NCI-H748 (cell line): Measurements from ENCODE around the gene CLDN11.

Source experiments
- DNase-seq: peaks from one replicate; lab custom pipeline; 2025; ENCODE audit not compliant: unreplicated experiment; lab: John Stamatoyannopoulos, UW

The CLDN11 gene

DNA sequence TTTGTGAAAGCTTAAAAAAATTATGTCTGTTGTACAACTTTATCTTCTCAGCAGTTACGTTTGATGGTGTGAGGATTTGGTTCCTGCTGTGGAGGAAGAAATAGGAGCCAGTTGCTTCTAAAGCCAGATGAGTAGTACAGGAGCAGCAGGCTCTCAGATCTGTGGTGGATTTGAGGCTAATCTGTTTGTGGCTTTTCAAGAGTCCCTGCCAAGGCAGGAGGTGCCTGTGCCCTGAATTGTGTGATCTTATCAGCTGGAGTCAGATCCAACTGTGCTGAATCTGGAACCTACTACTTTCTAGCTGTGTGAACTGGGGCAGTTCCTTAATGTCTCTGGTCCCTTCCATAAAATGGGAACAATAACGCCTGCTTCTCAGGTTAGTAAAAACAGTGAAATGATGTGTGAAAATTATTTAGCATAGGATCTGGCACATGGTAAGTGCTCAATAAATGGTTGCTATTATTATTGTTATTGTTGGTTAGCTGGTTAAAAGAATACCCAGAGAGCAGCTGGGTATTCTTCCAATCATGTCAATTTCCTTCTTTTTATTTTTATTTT, 7.7 kb downstream of the CLDN11 start:
- DNase-seq = no peak

DNA sequence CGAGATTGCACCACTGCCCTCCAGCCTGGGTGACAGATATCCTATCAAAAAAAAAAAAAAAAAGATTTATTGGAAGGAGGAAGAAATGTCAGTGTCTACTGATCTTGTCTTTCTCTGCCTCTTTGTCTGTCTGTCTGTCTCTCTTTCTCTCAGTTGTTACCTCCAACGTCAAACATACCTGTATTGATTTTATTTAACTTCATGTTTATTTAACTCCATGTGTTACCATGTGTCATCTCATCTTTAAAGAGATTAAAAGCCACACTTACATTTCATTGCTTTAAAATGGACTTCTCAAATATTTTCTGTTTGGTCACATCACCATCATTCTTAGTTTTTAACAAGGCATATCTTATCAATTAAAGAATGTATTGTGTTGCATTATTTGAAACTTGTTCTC, 9.4 kb downstream of the CLDN11 start:
- DNase-seq = no peak

GRCh38 chr3:170429050-170429449, 10.4 kb downstream of the CLDN11 start:
- no peak for DNase-seq

DNA sequence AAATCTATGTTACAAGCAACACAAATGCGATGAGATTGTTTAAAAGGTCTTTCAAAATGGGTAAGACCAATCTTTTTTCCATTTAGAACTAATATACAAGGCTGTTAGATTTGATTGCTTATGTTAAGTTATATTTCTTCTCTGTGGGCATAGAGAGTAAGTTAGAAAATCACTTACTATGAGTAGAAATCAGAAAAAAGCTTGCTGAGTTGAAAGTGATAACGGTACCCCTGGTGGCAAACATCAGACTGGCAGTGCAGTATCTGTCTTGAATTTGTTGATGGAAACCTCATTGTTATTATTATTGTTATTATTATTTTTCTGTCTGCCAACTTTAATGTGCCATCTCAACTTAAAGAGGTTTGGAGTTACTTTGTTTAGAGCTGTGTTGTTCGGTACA, 12.4 kb downstream of the CLDN11 start:
- DNase-seq = no peak

- no peak for DNase-seq
Observed at GRCh38 chr3:170432416-170432815, 13.7 kb downstream of the CLDN11 start.

DNA sequence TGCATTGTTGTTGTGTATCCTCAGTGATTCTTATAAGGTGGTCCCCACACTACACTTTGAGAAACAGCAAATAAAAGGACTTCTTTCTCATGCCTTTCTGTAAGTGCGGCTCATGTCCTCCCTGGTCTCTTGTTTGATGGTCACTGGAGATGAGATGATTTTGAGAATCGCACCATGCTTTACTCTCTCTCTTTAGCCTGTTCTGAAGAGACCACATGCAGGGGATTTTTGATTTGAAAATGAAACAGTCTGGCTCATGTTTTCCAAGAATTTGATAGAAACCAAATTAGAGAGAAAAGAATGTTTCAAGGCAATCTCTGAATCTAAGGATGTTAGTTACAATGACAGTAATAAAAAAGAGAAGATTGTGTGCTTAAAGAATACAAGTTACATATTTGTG, 18.0 kb downstream of the CLDN11 start:
- DNase-seq = no peak

GRCh38 chr3:170437176-170437575, 18.5 kb downstream of the CLDN11 start:
- DNase-seq = no peak

GRCh38 chr3:170437696-170438407, 19.2 kb downstream of the CLDN11 start:
- DNase-seq = no peak

DNA sequence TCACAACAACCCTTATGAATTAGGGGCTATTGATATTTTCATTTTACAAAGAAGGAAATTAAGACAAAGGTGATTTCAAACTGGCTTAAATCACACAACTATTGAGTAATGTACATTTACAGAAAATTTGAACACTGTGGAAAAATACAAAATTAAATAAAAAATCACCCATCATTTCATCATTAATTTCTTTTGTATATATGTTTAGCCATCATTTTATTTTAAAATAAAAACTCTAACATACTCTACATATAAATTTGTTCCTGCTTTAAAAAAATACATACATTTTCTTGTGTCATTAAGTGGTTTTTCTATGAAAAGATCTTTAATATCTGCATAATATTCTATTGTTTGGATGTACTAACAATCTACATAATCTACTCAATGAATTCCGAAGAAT, 20.2 kb downstream of the CLDN11 start:
- no peak for DNase-seq

- DNase-seq = no peak
Observed at GRCh38 chr3:170440344-170440743, 21.7 kb downstream of the CLDN11 start.

DNA sequence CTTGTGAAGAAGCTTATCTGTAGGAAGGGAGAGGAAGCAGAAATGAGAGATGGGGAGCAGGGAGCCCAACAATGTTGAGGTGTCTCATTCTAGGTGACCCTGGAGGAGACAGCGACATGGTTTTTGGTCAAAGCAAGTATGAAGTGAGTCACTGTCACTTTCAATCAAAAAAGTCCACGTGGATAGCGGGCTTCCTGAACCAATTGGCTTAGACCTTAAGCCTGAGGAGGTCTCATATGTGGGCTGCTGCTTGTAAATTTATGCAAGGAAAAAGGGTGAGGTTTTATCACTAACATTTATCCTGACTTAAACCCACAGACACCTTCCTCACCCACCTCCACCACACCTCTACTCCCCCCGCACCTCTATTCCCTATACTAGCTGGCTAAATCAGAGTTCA, 22.7 kb downstream of the CLDN11 start:
- DNase-seq = no peak

DNA sequence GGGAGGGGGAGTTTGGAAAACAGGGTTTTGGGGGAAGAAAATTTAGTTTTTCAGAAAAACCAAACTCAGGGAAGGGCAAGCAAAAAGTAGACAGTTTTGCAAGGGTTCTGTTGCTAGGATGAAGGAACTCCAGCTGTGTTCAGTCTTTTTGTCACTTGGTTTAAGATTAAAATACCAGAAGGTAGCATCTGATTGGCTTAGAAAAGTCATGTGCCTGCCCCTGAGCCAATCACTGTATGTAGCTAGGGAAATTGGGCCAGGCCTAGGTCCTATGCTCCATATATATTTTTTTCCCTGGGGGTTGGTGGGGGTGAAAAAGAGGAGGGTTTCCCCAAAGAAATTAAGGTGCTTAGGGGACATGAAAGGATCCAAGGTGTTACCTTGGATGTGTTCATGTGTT, 24.3 kb downstream of the CLDN11 start:
- DNase-seq = no peak

DNA sequence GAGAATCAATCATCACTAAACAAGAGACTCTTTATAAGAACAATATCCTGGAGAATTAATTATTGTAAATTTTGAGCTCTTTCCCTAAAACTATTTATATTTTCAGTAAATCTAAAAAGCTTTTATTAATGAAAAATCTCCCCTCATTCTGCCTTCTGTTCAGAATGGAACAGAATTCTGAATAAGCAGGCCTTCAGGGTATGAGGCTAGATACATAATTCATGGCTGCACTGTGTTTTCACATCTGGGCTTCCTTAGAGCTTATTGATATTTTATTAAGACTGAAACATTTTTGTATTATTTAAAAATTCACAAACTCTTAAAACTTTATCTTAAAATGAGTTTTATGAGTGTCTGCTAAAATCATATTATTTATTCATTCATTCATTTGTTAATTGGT, 24.8 kb downstream of the CLDN11 start:
- DNase-seq = no peak

- DNase-seq = no peak
Observed at GRCh38 chr3:170448584-170448983, 29.9 kb downstream of the CLDN11 start.

DNA sequence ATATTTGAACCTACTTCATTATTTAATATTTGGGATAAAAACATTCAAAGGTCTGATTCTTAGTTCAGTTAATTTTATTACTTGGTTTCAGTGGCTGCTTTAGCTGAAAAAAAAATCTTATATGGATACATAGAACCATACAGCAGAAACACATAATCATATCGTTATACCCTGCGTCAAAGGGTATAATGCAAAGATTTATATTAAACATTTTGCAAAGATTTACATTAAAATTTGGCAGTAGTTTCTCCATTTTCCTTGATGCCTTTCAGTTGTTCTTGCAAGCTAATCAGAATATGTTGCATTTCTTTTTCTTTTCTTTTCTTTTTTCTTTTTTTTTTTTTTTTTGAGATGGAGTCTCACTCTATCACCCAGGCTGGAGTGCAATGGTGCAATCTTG, 31.4 kb downstream of the CLDN11 start:
- DNase-seq = no peak

DNA sequence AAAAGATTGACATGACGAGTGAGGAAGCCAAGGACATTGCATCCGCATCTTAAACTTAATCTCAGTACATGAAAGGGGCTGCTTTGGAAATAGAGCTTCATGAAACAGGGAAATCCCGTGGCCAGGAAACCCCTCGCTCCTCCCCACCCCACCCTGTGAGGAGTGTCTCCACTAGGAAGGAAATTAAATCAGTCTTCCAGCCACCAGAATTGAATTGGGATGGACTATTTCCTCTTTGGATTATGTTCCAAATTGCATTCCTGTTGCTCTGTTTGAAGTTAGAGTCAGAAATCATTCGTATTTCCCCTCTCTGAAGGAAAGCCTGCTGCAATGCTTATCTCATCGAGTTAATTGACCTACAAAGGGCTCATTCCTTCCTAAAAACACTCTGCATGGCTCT, 35.8 kb downstream of the CLDN11 start:
- DNase-seq = no peak

- DNase-seq = no peak
Observed at GRCh38 chr3:170458285-170458684, 39.6 kb downstream of the CLDN11 start.

- DNase-seq = no peak
Observed at GRCh38 chr3:170463011-170463410, 44.3 kb downstream of the CLDN11 start.

DNA sequence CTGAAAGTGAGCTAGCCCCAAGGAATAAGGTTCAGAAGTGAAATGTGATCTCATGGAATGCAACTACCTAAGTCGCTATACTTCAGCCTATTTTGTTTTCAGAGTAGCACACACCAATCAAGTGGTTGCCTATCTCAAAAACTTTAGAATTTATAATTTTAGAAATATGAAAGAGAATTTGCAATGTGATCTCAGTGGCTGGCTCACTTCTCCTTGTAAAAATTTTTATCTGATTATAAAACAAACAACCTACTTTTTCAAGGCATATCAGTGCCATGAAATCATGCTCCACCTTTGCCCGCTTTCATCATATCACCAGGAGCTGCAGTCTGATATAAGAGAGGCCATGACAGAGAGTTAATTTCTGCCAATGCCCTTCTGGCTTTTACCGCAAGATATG, 47.3 kb downstream of the CLDN11 start:
- DNase-seq = no peak

DNA sequence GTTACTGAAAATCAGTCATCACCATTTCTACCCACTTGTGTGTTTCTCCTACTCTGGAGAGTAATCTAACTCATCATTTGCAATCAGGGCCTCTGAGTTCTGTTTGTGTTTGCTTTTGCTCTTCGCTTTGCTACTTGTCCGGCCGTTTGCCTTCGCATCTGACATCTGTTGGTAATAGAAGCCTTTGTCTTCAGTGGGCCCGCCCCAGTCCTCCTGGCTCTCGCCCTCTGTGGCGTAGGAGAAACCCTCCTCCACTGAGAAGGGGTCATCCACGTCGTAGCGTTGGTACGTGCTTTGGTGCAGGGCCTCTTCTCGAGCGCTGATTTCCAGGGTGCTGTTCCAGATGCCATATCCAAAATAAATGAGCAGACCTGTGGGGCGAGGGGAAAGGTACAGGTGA, 48.3 kb downstream of the CLDN11 start:
- peak; percentile 93 for DNase-seq

- peak; percentile 79 for DNase-seq
Observed at GRCh38 chr3:170467571-170468147, 49.0 kb downstream of the CLDN11 start.

DNA sequence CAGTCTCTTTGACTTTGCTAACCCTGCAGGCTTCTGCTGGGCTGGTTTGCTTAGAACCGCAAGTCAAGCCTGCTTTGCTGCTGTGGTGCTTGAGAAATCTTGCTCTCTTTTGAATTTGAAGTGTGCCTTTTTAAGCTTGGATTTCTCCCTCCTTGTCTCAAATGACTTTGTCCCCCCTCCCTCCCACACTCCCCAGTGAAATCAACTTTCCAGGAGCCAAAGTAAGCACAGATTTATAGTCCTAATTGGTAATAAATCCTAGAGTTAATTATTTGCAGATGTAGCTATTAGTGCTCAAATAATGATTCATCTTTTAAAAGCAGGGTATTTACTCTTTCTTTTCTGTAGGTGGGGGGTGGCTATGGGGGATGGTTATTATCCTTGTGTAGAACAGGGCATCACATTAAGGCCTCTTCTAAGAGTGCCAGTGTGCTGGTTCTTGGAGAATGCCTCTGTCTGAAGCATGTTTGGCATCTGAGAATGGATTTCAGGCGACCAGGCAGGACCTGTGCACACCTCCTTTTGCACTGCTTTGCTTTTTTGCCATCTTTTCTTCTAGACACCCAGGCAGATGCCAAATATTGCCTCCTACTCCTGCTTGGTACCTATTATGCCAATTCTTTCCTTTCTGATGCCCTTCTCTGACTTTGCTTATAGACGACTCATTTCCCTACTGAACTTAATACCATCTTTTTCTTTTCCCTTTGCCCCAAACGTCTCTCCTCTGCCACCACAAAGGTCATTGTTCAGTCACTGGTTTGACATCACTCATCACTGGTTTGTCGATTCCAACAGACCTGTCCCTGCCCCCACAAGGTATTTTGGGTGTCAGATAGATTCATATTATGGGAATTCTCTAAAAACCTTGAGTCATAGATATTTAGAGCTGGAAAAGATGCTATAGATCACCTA, 50.7 kb downstream of the CLDN11 start:
- DNase-seq = peak; percentile 80
